Measurements from ENCODE around the gene SLC15A3.

DNA sequence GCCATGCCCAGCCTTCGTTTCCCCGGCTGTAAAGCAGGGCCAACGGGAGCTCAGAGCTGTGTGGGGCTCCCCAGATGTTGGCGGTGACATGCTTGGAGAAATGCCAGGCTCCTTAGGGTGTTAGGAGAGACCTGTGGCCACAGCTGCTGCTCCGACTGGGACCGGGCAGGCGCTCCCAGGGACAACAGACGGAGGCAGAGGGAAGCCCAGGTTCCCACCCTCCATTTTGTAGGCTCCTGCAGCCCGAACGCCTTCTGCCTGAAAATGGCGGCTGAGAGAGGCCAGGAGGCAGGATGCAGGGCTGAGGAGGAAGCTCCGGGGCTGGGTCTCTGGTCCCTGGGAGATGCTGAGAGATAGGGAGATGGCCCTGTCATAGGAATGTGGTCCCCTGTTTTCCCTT, 29.5 kb upstream of the SLC15A3 start:
- TF ChIP-seq, protein P1, sequence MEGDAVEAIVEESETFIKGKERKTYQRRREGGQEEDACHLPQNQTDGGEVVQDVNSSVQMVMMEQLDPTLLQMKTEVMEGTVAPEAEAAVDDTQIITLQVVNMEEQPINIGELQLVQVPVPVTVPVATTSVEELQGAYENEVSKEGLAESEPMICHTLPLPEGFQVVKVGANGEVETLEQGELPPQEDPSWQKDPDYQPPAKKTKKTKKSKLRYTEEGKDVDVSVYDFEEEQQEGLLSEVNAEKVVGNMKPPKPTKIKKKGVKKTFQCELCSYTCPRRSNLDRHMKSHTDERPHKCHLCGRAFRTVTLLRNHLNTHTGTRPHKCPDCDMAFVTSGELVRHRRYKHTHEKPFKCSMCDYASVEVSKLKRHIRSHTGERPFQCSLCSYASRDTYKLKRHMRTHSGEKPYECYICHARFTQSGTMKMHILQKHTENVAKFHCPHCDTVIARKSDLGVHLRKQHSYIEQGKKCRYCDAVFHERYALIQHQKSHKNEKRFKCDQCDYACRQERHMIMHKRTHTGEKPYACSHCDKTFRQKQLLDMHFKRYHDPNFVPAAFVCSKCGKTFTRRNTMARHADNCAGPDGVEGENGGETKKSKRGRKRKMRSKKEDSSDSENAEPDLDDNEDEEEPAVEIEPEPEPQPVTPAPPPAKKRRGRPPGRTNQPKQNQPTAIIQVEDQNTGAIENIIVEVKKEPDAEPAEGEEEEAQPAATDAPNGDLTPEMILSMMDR (IDR thresholded peaks at IDR 0.05; ENCODE audit: low read length): no peak
- TF ChIP-seq EZH2 (IDR thresholded peaks at IDR 0.05; ENCODE audit: borderline replicate concordance, low read length): no peak
